VCaP (cell line): ENCODE measurements around the gene DBH.

ENCODE experiments used
- H3K27ac ChIP-seq: fragments of 450-650 bp; 2 replicates; pipeline ENCODE4 v1.5.1; 2017
- TF ChIP-seq, protein P1 (sequence below): fragments of 450-650 bp; conservative IDR thresholded peaks from 2 replicates; pipeline ENCODE4 v1.5.1; 2017; ENCODE audit warnings: mild to moderate bottlenecking, moderate library complexity

The DBH gene

DNA sequence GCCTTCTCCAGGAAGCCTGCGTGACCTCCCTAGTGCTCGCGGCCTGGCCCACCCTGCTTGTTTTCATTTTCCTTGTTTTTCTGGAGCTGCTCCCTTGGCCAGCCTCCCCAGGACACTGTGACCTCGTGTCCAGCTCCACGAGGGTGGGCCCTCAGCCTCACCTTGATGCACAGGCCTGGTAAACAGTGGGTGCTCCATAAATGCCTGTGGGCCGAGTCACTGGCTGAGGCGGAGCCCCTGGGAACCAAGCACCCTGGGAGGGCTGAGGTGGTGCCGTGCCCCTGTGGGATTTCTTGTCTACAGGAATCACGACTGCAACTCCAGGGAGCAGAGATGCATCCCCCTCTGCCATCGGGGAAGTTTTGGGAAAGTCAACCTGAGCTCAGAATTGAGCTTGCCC, 44.2 kb upstream of the DBH start:
- TF ChIP-seq, protein P1, sequence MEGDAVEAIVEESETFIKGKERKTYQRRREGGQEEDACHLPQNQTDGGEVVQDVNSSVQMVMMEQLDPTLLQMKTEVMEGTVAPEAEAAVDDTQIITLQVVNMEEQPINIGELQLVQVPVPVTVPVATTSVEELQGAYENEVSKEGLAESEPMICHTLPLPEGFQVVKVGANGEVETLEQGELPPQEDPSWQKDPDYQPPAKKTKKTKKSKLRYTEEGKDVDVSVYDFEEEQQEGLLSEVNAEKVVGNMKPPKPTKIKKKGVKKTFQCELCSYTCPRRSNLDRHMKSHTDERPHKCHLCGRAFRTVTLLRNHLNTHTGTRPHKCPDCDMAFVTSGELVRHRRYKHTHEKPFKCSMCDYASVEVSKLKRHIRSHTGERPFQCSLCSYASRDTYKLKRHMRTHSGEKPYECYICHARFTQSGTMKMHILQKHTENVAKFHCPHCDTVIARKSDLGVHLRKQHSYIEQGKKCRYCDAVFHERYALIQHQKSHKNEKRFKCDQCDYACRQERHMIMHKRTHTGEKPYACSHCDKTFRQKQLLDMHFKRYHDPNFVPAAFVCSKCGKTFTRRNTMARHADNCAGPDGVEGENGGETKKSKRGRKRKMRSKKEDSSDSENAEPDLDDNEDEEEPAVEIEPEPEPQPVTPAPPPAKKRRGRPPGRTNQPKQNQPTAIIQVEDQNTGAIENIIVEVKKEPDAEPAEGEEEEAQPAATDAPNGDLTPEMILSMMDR: no peak
- H3K27ac ChIP-seq: no peak overlapping the region

DNA sequence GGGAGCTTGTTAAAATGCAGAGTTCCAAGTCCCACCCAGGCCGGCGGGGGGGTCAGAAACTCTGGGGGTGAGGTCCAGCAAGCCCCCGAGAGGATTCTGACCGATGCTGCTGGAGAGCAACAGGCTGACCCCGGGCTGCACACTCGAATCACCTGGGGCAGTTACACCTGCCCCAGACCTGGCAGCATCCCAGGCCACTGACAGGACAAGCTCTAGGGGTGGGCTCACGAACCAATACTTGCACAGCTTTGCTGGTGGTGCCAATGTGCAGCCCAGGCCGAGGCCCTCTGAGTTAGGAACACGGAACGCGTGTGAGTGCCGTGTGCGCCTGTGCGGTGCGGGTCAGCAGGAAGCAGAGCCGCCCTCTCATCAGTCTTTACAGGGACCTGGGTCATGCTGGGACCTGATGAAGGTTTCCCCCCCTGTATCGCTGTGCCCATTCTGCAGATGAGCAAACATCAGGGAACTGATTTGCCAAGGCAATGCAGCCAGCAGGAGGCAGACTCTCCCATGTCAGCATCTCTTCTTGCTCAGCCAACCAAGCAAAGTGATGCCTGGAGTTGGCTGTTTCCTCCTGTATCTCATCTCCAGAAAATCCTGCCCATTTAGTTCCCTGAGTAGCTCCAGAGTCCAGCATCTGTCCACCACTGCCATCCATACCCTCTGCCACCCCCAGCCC, 43.3 kb upstream of the DBH start:
- no peak overlapping the region for H3K27ac ChIP-seq
- TF ChIP-seq, protein P1: peak; percentile 39; the same call in 1 of the 2 replicates

DNA sequence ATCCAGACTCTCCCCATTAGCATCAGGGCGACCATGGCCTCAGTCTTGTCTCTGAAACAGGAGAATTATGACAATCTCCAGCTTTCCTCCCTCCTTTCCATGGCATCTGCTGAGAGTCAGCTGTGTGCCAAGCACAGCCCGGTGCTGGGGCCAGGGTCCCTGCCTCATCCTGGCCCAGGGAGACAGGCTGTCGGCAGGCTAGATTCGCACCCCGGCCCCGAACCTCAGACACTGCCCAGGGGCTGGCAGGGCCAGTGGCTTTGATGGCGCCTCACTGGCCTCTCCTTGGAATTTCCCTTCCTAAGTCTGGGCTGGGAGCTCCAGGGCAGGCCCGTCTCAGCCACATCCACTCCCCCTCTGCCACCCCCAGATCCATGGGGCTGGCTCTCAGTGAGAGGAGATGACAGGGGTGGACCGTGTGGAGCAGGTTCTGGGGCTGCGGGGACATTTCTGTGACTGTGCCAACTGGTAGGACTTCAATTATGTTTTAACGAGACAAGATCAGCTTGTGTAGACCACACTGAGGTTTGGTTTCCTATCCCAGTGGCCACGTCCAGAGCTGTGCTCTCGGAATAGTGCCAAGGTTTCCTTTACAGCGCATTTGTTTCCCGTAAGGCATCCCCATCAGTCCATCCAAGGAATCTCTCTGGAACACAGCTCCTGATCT, 42.4 kb upstream of the DBH start:
- TF ChIP-seq, protein P1: no peak
- no peak overlapping the region for H3K27ac ChIP-seq

DNA sequence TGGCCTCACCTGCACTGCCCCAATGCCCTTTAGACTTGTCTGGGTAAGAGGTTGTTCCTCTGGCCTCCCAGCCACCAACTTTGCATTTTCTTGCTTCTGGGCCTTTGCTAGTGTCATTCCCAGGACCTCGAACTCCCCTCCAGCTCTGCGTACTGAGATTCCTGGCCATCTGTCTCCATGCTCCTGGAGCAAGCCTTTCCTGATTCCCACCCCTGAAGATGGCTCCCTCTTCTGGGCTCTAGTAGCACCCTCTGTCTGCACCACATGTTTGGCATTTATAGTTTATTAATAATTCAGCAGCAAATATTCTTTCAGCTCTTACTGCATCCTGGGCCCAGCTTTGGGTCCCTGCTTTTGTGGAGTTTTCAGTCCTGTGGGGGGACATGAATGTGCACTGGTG, 41.9 kb upstream of the DBH start:
- H3K27ac ChIP-seq: no peak overlapping the region
- TF ChIP-seq, protein P1: no peak

DNA sequence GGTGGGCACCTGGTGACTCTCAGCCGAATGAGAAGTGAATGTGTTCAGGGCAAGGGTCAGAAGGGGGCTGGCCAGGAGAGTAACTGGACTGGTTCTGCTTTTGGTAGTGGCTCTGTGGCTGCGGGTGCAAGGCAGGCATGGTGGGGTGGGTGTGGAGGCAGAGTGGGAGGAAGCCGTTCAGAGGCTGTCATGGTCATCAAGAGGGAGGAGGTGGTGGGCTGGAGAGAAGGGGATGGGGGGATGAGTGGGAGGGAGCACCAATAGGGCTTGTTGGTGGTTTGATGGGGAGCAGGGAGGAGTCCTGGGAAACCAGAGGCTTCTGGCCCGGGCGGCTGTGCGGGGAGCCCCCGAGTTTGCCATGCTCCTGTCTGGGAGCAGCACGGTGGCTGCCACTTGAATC, 40.3 kb upstream of the DBH start:
- TF ChIP-seq, protein P1: no peak
- H3K27ac ChIP-seq: no peak overlapping the region

DNA sequence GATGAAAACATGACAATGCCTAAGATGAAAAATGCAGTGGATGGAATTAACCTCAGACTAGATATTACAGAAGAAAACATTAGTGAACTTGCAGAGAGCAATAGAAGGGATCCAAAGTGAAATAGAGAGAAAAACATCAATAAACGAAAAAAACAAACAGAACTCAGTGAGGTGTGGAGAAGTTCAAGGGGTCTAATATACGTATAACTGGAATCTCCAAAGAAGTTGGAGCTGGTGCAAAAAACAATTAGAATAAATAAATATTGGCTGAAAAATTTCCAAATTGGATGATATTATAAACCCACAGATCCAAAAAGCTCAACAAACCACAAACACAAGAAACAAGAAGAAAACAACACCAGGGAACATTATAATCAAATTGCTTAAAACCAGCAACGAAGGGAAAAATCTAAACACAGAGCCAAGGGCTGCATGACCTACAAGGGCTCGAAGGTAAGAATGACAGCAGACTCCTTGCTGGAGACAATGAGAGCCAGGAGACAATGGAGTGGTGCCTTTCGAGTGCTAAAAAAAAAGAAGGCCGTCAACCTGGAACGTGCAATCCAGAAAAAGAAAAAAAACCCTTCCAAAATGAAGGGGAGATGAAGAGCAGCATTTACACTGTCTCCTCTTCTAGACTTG, 38.7 kb upstream of the DBH start:
- H3K27ac ChIP-seq: no peak overlapping the region
- TF ChIP-seq, protein P1: no peak

DNA sequence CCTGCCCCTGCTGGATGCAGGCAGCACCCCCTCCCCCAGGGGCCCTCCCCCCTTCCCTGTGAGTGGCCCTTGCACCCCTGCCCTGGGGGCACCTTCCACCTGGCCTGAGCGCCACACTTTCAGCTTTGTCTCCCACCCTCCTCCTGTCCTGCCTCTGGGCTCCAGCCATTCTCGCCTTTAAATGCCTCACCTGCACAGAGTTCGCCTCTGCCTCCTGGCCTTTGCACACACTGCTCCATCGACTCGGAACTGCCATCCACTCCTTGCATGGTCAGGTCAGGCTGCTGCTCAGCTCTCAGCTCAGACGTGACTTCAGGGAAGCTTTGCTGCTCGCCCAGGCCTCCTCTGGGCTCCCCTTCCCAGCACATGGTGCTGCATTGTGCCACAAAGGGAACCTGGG, 37.2 kb upstream of the DBH start:
- H3K27ac ChIP-seq: no peak overlapping the region
- TF ChIP-seq, protein P1: no peak
